Measurements from ENCODE around the gene GNB2. TPM values are rescaled to one million over a fixed set of nuclear protein-coding genes. Genes with fewer than 3 reads are reported as not detected.

The GNB2 gene
- total RNA-seq = 239 and 243 TPM in 2 replicates

GRCh38 chr7:100673302-100673941, at the start of gene GNB2:
TSS of gene GNB2 (plus strand) at chr7:100673740. CDS start at chr7:100676266, 2,526 bp downstream.
- intact Hi-C loops (cut with micrococcal nuclease) = loop anchor here (1.0 to 2.0 kb wide), 8 partner anchors 32 to 244 kb away; partner anchors contain the start of genes AGFG2, FBXO24, LRCH4 and MEPCE

GRCh38 chr7:100623951-100624824, 49.4 kb upstream of the GNB2 start:
- intact Hi-C loops (cut with micrococcal nuclease) = no loop called here

GRCh38 chr7:100626055-100626454, 47.5 kb upstream of the GNB2 start:
- intact Hi-C loops (cut with micrococcal nuclease) = loop anchor here (1.0 to 2.0 kb wide), 4 partner anchors 14 to 47 kb away; partner anchors contain the start of genes FBXO24, GNB2, LRCH4 and MOSPD3

GRCh38 chr7:100626530-100627237, 46.9 kb upstream of the GNB2 start:
- intact Hi-C loops (cut with micrococcal nuclease) = loop anchor here (1.0 to 2.0 kb wide), 4 partner anchors 14 to 47 kb away; partner anchors contain the start of genes FBXO24, GNB2, LRCH4 and MOSPD3

- intact Hi-C loops (cut with micrococcal nuclease) = loop anchor here (2.0 kb wide), 1 partner anchor 40 kb away; the partner anchor contains the start of genes FBXO24 and LRCH4
These were observed 46.3 kb upstream of the GNB2 start for GRCh38 chr7:100627238-100627549.

- intact Hi-C loops (cut with micrococcal nuclease) = no loop called here
These were observed 44.3 kb upstream of the GNB2 start for GRCh38 chr7:100629117-100629716.

GRCh38 chr7:100630066-100630465, 43.5 kb upstream of the GNB2 start:
- intact Hi-C loops (cut with micrococcal nuclease) = loop anchor here (5.0 kb wide), 1 partner anchor 62 kb away; the partner anchor contains the start of gene GIGYF1

- intact Hi-C loops (cut with micrococcal nuclease) = loop anchor here (5.0 kb wide), 1 partner anchor 59 kb away; the partner anchor contains the start of gene GIGYF1
These were observed 40.4 kb upstream of the GNB2 start for GRCh38 chr7:100632951-100633717.

- intact Hi-C loops (cut with micrococcal nuclease) = no loop called here
These were observed 33.5 kb upstream of the GNB2 start for GRCh38 chr7:100639995-100640516.

GRCh38 chr7:100640517-100641440, 32.8 kb upstream of the GNB2 start:
- intact Hi-C loops (cut with micrococcal nuclease) = no loop called here

GRCh38 chr7:100641463-100641859, 32.1 kb upstream of the GNB2 start, which contains the start of gene TFR2:
TSS of gene TFR2 (minus strand) at chr7:100641552. CDS start at chr7:100641509, 43 bp downstream.
- intact Hi-C loops (cut with micrococcal nuclease) = no loop called here

- intact Hi-C loops (cut with micrococcal nuclease) = no loop called here
These were observed 31.5 kb upstream of the GNB2 start for GRCh38 chr7:100641860-100642533.

GRCh38 chr7:100642534-100642907, 31.0 kb upstream of the GNB2 start:
- intact Hi-C loops (cut with micrococcal nuclease) = no loop called here

GRCh38 chr7:100649826-100650565, 23.5 kb upstream of the GNB2 start:
- intact Hi-C loops (cut with micrococcal nuclease) = no loop called here

- intact Hi-C loops (cut with micrococcal nuclease) = no loop called here
These were observed 18.4 kb upstream of the GNB2 start for GRCh38 chr7:100654908-100655831.

- intact Hi-C loops (cut with micrococcal nuclease) = no loop called here
These were observed 17.4 kb upstream of the GNB2 start, which contains the start of gene ACTL6B for GRCh38 chr7:100655908-100656674. TSS of gene ACTL6B (minus strand) at chr7:100656448. CDS start at chr7:100656354, 94 bp downstream.
